Esophagus squamous epithelium (tissue), 5 donors: ENCODE results near the gene HMCN2. TPM values are rescaled to one million over a fixed set of nuclear protein-coding genes. Genes with fewer than 3 reads are reported as not detected.

Experiments used
- DNase-seq: peaks from one replicate; lab custom pipeline; 2025; lab: John Stamatoyannopoulos, UW
- H3K27ac ChIP-seq, 4 donors: fragments of 200-600 bp; sonication (generic); one replicate each; pipeline ENCODE4 v1.5.1; 2016 to 2019; ENCODE audit warnings: mild to moderate bottlenecking in 1 of 4
- H3K27me3 ChIP-seq, 4 donors: fragments of 200-600 bp; sonication (generic); 1 replicate in 3 of 4; 2 replicates in 1 of 4; pipeline versions ENCODE4 v1.5.1 to v1.6.0; 2017 to 2021; ENCODE audit warnings: antibody characterized with exemption in 1 of 4
- H3K36me3 ChIP-seq, 3 donors: fragments of 200-600 bp; sonication (generic); one replicate each; pipeline ENCODE4 v1.5.1; 2016 to 2019
- H3K4me1 ChIP-seq, 3 donors: fragments of 200-600 bp; sonication (generic); one replicate each; pipeline ENCODE4 v1.5.1; 2017 to 2019
- H3K4me3 ChIP-seq, 4 donors: fragments of 200-600 bp; sonication (generic); 1 replicate in 3 of 4; 2 replicates in 1 of 4; pipeline ENCODE4 v1.5.1; 2016 to 2019; ENCODE audit warnings: mild to moderate bottlenecking in 2 of 4, moderate library complexity in 1 of 4
- H3K9me3 ChIP-seq, 3 donors: fragments of 200-600 bp; sonication (generic); one replicate each; pipeline ENCODE4 v1.5.1; 2016 to 2019
- CTCF ChIP-seq, 6 experiments: fragments of 450-650 bp in 4 of 6; fragments of 200-600 bp in 2 of 6; sonication (generic) in 2 of 6; IDR thresholded peaks; one replicate each; pipeline ENCODE4 v1.5.1; 2016 to 2019; ENCODE audit warnings: antibody characterized with exemption in 6 of 6, mild to moderate bottlenecking in 4 of 6, moderate library complexity in 4 of 6
- POLR2A ChIP-seq, 4 donors: fragments of 450-650 bp; IDR thresholded peaks; one replicate each; pipeline ENCODE4 v1.6.1; 2017; ENCODE audit warnings: antibody characterized with exemption in 4 of 4, mild to moderate bottlenecking in 4 of 4, moderate library complexity in 3 of 4
- WGBS, 2 donors: methylation state at CpG; one replicate each; pipeline ENCODE4 v1.1.5; 2018; 5-methylcytosine and 5-hydroxymethylcytosine counted together
- intact Hi-C: fragments of 100-400 bp; cut with DNase I; formaldehyde crosslinking; loops from one replicate; pipeline ENCODE4 v1.15.0; 2022
- total RNA-seq, 4 donors: library from RNA; depleted of rRNA; stranded (reverse); fragments of >200 nt; gene quantifications; one replicate each; pipeline ENCODE4 v1.1.0, GENCODE V29; 2016
- donor health status: DM: yes; HTN: yes; CAD: no.

HMCN2 gene
- total RNA-seq, 4 donors from 2014 or later, result 0.53 to 4.8 (median 0.78) TPM

- DNase-seq, result no peak
- TF ChIP-seq POLR2A (IDR thresholded peaks at IDR 0.05) (no peak), CTCF (IDR thresholded peaks at IDR 0.05) (no peak)
- Histone ChIP-seq H3K4me1 (no peaks in the 10 kb centered on the region), H3K27ac (no peak overlapping the region), H3K27me3 (peaks cover 0 to 8% (median 0%) of the 10 kb centered on the region in 4 donors), H3K9me3 (no peaks in the 10 kb centered on the region), H3K36me3 (no peaks in the 10 kb centered on the region), H3K4me3 (no peak overlapping the region)
- intact Hi-C loops, result no loop called here
- 86% methylated on average over 10 of the region's 17 CpGs; no CpG with 5 or more reads in 1 of the 2 donors for WGBS, 2 donors
These were observed 112.1 kb downstream of the HMCN2 start for GRCh38 chr9:130377612-130378011.

GRCh38 chr9:130378875-130379648 is 113.5 kb downstream of the HMCN2 start:
- no peaks in the 10 kb centered on the region for H3K36me3 ChIP-seq
- no peaks in the 10 kb centered on the region for H3K9me3 ChIP-seq
- intact Hi-C loops, result no loop called here
- no peak for DNase-seq
- H3K27me3 ChIP-seq, result peaks cover 0 to 21% (median 0%) of the 10 kb centered on the region in 4 donors
- no peak overlapping the region for H3K27ac ChIP-seq
- H3K4me1 ChIP-seq, result no peaks in the 10 kb centered on the region
- H3K4me3 ChIP-seq, result no peak overlapping the region
- WGBS, 2 donors, result 83 to 92% methylated on average over 4 to 14 of the region's 20 CpGs
- no peak for TF ChIP-seq CTCF (IDR thresholded peaks at IDR 0.05)
- no peak for TF ChIP-seq POLR2A (IDR thresholded peaks at IDR 0.05)

GRCh38 chr9:130379649-130379970 is 114.0 kb downstream of the HMCN2 start:
- no peak for DNase-seq
- 48 to 62% methylated on average over 2 to 5 of the region's 5 CpGs for WGBS, 2 donors
- Histone ChIP-seq H3K27ac (no peak overlapping the region), H3K36me3 (no peaks in the 10 kb centered on the region), H3K27me3 (peaks cover 0 to 27% (median 0%) of the 10 kb centered on the region in 4 donors), H3K9me3 (no peaks in the 10 kb centered on the region), H3K4me3 (no peak overlapping the region), H3K4me1 (no peaks in the 10 kb centered on the region)
- intact Hi-C loops, result no loop called here
- TF ChIP-seq CTCF (IDR thresholded peaks at IDR 0.05), result no peak
- TF ChIP-seq POLR2A (IDR thresholded peaks at IDR 0.05), result no peak

GRCh38 chr9:130380920-130381469 is 115.4 kb downstream of the HMCN2 start:
- no peaks in the 10 kb centered on the region for H3K4me1 ChIP-seq
- H3K36me3 ChIP-seq, result no peaks in the 10 kb centered on the region
- peaks cover 0 to 40% (median 0%) of the 10 kb centered on the region in 4 donors for H3K27me3 ChIP-seq
- TF ChIP-seq CTCF (IDR thresholded peaks at IDR 0.05), result no peak
- no peak for TF ChIP-seq POLR2A (IDR thresholded peaks at IDR 0.05)
- DNase-seq, result no peak
- 79 to 84% methylated on average over 6 of the region's 6 CpGs for WGBS, 2 donors
- intact Hi-C loops, result no loop called here
- H3K9me3 ChIP-seq, result no peaks in the 10 kb centered on the region
- H3K27ac ChIP-seq, result no peak overlapping the region
- no peak overlapping the region for H3K4me3 ChIP-seq

- no peaks in the 10 kb centered on the region for H3K4me1 ChIP-seq
These were observed 116.1 kb downstream of the HMCN2 start for GRCh38 chr9:130381660-130382059.

More at GRCh38 chr9:130381660-130382059, 116.1 kb downstream of the HMCN2 start:
- no peak overlapping the region for H3K4me3 ChIP-seq
- H3K27ac ChIP-seq, result no peak overlapping the region
- H3K9me3 ChIP-seq, result no peaks in the 10 kb centered on the region
- no peaks in the 10 kb centered on the region for H3K36me3 ChIP-seq
- TF ChIP-seq POLR2A (IDR thresholded peaks at IDR 0.05) (no peak), CTCF (IDR thresholded peaks at IDR 0.05) (no peak)
- peaks cover 0 to 40% (median 0%) of the 10 kb centered on the region in 4 donors for H3K27me3 ChIP-seq
- WGBS, 2 donors, result no CpG with 5 or more reads among the region's 8 CpGs
- intact Hi-C loops, result no loop called here
- no peak for DNase-seq
